Stimulated activated CD8-positive, alpha-beta memory T cell treated with anti-CD3 and anti-CD28 coated beads, Interleukin-7, amount 100 ng/mL, for 24 hours (primary cell): Measurements from ENCODE around the gene NDST3.
"Not testable (repeated sequence)": the region's sequence is repeated elsewhere in the genome, so short reads cannot be mapped to it uniquely, and the experiment has no call there.

Experiments
- DNase-seq: peaks from one replicate; pipeline ENCODE4 v3.0.0-alpha.2; 2020; ENCODE audit warnings: low read depth

The NDST3 gene

GRCh38 chr4:118273642-118274041 is 239.4 kb downstream of the NDST3 start:
- no peak for DNase-seq

DNA sequence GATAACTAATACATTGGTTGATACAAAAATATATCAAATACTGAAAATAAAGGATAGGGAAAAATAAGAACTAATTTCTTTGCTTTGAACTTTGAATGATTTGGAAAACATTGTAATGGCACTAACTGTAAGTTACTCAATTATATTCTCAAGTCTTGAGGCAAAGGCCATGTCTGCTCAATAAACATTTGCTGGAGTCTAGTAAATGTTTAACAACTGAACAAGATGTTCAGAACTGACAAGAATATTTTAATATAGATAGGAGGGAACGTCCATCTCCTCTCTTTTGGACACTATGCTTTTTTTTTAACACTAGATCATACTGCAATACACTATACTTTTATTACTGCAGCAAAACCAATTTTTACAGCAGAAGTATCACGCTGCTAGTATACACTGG is 242.3 kb downstream of the NDST3 start:
- DNase-seq = no peak

- DNase-seq = no peak
These were observed 243.0 kb downstream of the NDST3 start for GRCh38 chr4:118277243-118277642.

DNA sequence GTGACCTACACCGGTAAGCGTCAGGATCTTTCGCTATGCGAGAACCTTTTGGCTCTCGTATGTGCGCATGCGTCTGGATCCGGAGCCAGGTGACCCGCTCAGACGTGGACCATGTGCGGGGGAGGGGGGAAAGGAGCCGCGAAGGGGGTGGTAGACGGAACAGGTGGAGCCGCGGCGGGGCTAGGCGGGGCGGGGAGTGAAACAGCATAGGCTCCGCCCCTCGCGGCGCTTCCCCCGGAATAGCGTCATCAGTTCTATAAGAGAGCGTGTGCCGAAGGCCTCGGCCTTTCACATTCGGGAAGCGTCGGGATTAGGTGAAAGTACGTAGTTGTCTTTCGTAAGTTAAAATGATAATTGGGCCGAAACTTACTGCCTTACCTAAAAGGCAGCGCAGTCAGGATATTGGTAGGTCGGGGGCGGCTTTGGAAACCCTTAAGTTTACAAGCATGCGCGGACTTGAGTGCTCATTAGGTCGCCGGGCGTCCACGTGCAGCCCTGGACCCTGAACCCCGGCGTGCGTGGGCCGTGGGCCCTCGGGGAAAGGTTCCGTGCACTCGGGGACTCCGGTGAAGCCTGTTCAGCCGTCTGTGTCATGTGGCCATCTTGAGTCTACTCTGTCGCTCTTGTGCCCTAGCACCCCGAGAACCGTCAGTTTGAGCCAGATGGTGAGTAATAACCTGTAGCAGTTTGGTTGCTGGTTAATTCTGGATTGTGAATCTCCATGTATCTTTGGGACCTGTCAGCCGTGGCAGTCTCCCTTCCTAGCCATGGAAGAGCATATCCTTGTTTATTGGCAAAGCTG is 244.4 kb downstream of the NDST3 start:
- peak; percentile 95 for DNase-seq

- no peak for DNase-seq
These were observed 245.0 kb downstream of the NDST3 start for GRCh38 chr4:118279328-118279727.

GRCh38 chr4:118279920-118280432 is 245.7 kb downstream of the NDST3 start:
- no peak for DNase-seq

- no peak for DNase-seq
These were observed 246.4 kb downstream of the NDST3 start for GRCh38 chr4:118280501-118281218.

DNA sequence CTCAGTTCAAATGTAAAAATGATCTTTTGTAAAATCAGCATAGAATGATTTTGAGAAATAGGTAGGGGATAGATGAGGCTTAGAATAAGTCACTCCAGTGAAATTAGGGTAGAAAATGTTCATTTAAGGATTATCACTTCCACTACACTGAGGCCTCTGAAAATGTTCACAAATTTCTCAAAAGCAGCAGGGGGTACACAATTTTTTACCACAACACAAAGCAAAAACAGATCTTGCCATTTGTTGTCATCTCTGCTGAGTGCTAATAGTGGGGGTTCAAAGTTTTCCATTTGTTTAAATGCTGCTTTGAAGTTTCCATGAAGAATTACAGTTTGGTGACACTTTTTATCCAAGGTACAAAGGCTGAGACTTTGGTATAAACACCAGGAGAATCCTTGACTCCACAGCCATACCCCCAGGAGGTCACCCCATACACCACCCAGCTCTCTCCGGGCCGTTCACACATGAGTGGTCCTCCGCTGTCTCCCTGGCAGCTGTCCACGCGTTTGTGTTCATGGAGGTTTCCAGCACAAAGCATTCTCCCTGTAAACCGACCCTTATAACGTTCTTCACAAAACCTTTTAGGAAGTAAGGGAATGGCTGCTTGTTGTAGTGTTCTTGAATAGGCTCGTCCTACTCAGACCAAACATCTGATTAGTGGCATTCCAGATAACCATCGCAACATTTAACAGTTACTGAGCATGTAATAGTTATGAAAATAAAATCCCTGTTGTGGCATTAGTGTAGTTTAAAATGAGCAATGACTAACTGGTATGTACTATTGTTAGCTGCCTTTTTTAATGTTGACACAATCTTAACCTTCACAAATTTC is 247.5 kb downstream of the NDST3 start:
- no peak for DNase-seq

GRCh38 chr4:118282692-118283091 is 248.4 kb downstream of the NDST3 start:
- no peak for DNase-seq

DNA sequence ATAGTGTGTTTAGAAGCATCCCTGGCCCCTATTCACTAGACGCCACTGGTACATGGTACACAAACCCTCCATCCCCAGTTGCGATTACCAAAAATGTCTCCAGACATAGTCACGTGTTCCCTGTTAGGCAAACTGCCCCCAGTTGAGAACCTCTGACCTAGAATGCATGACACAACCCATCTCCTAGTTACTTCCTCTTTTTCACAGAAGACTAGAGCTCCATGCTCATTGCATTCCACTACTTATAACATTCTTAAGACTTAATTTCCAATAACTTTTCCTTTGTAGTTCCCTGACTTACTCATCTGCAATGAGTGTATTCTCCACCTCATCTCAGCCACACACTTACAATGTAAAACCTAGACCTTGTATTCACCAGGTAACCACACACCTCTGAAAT is 249.9 kb downstream of the NDST3 start:
- DNase-seq = no peak

DNA sequence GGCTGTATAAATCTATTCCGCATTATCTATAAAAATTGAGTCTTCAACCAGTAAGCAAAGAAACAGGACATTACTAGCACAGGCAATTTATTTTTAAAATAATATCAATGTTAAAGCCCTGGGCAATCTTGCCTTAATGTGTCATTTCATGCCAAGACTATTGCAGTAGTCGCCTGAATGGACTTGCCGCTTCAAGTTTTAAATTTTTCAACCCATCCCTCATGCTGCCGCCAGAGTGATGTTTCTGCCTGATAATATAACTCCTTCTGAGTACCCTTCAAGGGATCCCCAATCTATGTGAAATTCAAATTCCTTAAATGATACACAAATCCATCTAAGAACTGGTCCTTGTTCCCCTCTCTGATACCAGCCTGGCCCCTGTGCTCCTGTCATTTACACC is 251.6 kb downstream of the NDST3 start:
- no peak for DNase-seq

GRCh38 chr4:118286685-118287084 is 252.4 kb downstream of the NDST3 start:
- no peak for DNase-seq

DNA sequence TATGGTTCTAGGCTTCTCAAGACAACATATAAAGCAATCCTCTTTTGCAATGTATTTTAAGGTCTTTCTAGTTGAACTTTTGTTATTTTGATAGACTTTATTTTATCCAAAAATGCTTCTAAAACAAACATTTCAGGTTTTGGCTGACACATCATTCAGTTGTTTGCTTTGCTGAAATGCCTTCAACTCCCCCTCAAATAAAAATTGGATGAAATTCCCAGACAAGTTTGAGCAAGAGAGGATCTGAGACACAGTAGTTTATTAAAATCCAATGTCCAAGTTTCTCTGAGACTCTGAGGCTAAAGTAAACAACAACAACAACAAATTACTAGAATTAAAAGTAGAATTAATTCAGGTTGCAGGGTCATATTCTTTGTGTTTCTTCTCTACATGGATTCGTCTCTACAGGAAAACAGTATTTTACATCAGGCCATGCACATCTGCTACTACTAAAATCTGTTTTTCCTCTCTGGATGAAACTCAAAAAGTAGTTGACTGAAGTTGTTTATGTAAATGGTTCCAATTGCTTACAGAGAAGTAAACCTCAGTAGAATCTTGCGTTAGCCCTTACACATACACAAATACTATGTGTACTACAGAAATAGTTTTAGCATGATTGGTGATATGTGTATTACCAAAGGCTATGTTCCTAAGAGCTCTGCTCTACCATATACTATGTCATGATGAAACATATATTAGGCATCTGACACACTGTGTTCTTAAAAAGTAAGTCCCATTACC is 253.6 kb downstream of the NDST3 start:
- no peak for DNase-seq

GRCh38 chr4:118289794-118290193 is 255.5 kb downstream of the NDST3 start:
- DNase-seq = no peak

- DNase-seq = no peak
These were observed 256.7 kb downstream of the NDST3 start for GRCh38 chr4:118290951-118291350.

DNA sequence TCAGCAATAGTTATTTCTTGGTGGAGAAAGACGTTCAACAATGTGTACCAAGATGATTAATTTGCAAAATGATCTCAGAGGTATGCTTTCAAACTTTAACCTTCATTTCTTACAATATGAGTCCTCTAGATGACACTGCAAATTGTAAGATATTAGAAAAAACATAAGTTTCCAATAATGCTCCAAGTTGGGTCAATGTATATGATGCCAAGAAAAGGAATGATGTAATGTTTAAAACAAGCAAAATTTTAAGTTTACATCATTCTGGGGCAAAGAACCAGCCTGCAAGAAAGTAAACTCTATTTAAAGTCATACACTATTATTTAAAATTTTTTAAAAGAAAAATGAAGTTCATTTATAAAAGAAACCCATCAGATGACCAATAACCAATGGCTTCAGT is 262.4 kb downstream of the NDST3 start:
- DNase-seq = no peak

- DNase-seq = not testable (repeated sequence)
These were observed 265.3 kb downstream of the NDST3 start for GRCh38 chr4:118299619-118300018.

DNA sequence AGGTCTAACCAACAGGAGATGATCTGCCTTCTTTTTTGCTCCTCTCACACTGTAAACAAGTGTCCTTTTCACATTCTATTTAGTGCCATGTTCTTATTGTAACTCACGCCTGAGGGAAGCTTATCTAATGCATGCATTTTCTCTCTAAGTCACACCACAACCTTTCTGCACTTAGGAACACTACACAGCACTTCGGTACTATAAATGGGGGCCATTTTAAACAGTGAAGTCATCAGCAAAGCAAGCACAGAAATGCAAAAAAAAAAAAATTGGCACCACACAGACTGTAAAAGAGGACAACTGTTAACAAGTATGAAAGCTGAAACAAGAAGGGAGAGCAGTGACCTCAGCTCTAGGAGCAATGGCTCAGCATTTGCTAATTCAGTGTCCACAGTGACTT is 273.4 kb downstream of the NDST3 start:
- no peak for DNase-seq
